ENCODE results near the gene GRIN3B.

The GRIN3B gene

GRCh38 chr19:991174-991931 is 8.9 kb upstream of the GRIN3B start:
- DNase-seq = no peak

DNA sequence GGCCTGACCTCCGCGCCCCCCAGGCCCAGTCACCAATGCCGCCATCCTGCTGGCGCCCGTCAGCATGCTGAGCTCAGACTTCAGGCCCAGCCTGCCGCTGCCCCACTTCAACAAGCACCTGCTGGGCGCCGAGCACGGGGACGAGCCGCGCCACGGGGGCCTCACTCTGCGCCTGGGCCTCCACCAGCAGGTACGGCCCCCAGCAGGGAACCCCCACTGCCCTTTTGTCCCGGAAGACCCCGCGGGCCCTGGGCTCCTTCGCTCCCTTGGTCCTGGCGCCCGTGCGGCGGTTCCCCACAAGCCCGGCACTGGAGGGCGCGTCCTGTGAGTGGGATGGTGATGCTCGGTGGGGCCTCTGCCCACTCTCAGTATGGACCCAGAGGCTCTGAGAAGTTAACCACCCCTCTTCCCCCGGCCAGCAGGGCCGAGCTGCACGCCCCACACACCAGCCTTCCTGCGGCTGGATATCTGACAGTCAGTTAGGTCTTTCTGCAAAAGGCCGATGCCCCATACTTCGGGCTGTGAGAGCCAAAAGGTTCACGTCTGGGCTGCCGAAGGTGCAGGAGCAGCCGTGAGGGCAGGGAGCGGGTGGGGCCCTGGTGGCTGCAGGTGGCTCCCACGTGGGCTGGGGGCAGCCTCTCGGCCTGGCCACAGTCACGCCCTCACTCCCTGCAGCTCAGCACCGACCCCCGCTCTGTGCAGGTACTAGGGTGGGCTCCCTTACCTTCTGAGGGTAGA is 8.1 kb upstream of the GRIN3B start:
- no peak for DNase-seq

DNA sequence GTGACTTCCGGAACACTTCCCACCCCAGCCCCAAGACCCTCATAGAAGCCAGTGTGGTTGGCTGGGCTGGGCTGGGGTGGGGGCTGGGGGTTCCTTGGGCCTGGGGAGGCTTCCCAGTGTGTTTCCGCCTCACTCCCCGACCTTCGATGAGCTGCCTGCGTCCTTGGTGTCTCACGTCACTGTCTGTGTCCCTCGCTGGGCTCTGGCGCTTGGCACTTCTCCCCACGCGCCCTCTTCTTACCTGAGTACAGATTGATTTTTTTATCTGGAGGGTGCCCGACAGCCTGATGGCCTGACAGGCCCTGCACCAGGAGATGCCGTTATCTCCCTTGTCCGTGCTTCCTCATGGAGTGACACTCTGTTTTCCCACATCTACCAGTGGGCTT is 7.6 kb upstream of the GRIN3B start:
- no peak for DNase-seq

DNA sequence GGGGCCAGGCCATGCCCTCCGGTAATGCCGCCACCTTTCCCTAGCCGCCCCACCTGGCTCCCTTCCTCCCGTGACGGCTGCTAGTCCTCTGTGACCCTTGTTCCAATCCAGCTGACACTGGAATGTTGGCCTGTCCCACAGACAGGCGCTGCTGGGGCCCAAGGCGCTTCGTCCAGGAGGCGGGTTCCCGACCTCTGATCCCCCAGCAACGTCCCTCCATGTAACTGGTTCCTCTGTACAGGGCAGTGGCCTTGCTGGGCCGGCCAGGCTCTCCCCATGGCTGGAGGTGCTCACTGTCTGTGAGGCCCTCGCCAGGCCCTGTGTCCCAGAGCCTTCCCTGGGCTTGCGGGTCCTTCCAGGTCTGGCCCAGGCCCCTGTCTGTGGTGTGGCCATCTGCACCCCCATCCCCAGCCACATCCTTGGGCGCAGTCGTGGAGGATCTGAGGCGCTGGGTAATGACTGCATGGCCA is 6.8 kb upstream of the GRIN3B start:
- DNase-seq = no peak

GRCh38 chr19:993831-994393 is 6.3 kb upstream of the GRIN3B start:
- no peak for DNase-seq

DNA sequence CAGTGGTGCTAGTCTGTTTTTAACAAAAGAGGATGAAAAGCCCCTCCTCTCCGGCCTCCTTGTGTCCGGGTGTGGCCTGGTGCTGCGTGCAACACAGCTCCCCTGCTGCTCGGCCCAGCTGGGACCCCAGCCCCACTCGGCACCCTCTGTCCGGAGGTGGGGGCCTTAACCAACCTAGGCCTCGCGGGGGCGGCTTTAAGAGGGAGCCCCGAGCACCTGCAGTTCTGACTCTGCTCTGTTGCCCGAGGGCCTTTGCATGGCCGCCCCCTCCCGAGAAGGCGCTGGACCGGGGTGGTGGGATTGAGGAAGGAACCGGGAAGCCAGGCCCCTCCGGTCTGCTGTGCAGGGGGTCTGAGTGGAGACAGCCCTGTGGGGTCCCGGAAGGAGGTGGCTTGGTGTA is 5.7 kb upstream of the GRIN3B start:
- no peak for DNase-seq

DNA sequence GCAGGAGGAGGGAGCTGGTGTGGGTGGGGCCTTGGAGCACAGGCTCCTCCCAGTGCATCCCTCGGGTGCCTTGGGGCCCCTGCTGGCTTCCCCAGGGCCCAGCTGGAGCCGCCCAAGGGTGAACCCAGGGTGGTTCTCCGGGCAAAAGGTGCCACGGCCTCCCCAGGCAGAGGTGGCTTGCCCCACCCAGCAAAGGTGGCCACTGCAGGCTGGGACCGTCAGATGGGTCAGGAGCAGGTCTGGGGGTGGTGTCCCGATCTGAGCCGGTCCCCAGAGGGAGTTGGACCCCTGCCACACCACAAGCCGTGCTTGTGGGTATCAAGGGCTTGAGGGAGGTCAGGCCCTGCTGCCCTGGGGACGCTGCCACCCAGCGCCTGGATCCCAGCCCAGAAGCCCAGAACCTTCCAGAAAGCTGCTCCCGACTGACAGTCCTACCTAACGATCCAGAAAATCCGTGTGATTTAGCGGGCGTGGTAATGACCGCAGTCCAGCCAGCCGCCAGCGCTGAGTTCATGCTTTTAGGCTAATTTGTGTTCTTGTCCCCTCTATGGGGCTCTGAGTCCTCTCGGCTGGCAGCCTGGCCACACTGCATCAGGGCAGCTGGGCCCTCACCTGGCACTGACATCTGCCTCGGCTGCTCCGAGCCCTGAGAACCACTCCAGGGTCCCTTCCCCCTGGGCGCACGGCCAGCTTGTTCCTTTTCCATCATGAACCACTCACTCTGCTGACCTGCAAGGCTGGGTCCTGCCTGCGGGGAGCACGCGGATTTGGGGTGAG is 5.0 kb upstream of the GRIN3B start:
- DNase-seq = no peak

- DNase-seq = no peak
Observed at GRCh38 chr19:996051-996838, 4.0 kb upstream of the GRIN3B start.

DNA sequence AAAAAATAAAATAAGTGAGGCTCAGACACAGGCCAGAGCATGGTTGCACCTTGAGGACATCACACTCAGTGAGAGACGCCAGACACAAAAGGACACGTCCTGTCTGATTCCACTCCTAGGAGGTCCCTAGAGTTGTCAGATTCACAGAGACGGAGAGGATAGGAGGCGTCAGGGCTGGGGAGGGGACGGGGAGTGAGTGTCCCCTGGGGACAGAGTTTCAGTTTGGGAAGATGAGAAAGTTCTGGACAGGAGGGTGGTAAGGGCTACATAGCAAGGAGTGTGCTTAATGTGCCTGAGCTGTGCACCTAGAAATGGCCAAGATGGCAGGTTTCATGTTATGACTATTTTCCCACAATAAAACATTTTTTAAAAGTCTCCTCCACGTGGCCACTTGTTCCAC is 2.2 kb upstream of the GRIN3B start:
- DNase-seq = no peak

DNA sequence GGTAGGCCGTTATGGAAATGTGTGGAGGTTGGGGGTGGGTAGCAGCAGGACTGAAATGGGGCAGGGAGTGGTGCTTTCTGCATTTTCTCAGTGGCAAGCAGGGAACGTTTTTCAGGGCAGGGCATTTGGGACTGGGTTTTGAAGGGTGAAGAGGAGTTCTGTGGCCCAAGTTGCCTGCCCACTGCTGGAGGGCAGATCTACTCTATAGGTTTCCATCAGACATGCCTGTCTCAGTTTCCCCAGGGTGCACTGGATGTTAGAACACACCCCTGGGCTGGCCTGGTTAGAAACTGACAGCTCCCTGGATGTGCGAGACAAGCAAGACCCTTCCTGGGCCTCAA is 870 bp upstream of the GRIN3B start:
- DNase-seq = no peak

GRCh38 chr19:1000591-1001537 is 645 bp downstream of the GRIN3B start:
- no peak for DNase-seq

GRCh38 chr19:1001538-1002166 is 1.4 kb downstream of the GRIN3B start:
- DNase-seq = no peak

- no peak for DNase-seq
Observed at GRCh38 chr19:1002600-1002999, 2.4 kb downstream of the GRIN3B start.

DNA sequence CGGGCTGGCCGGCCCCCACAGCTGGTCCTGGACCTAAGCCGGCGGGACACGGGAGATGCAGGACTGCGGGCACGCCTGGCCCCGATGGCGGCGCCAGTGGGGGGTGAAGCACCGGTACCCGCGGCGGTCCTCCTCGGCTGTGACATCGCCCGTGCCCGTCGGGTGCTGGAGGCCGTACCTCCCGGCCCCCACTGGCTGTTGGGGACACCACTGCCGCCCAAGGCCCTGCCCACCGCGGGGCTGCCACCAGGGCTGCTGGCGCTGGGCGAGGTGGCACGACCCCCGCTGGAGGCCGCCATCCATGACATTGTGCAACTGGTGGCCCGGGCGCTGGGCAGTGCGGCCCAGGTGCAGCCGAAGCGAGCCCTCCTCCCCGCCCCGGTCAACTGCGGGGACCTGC is 3.1 kb downstream of the GRIN3B start:
- DNase-seq = no peak

DNA sequence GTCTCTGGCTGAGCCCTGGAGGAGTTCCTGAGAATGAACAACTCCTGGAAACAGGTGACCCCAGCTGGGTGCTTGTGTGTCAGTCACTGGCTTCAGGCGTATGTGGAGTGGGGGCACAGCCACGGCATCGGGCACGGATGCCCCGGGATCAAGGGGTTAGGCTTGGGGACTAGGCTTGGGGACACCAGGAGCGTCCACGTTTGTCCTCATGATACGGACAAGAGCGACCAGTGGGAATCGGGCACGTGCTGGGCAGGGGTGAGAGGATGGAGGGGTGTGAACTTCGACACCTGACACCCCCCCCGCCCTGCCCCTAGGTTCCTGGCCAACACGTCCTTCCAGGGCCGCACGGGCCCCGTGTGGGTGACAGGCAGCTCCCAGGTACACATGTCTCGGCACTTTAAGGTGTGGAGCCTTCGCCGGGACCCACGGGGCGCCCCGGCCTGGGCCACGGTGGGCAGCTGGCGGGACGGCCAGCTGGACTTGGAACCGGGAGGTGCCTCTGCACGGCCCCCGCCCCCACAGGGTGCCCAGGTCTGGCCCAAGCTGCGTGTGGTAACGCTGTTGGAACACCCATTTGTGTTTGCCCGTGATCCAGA is 4.1 kb downstream of the GRIN3B start:
- no peak for DNase-seq

DNA sequence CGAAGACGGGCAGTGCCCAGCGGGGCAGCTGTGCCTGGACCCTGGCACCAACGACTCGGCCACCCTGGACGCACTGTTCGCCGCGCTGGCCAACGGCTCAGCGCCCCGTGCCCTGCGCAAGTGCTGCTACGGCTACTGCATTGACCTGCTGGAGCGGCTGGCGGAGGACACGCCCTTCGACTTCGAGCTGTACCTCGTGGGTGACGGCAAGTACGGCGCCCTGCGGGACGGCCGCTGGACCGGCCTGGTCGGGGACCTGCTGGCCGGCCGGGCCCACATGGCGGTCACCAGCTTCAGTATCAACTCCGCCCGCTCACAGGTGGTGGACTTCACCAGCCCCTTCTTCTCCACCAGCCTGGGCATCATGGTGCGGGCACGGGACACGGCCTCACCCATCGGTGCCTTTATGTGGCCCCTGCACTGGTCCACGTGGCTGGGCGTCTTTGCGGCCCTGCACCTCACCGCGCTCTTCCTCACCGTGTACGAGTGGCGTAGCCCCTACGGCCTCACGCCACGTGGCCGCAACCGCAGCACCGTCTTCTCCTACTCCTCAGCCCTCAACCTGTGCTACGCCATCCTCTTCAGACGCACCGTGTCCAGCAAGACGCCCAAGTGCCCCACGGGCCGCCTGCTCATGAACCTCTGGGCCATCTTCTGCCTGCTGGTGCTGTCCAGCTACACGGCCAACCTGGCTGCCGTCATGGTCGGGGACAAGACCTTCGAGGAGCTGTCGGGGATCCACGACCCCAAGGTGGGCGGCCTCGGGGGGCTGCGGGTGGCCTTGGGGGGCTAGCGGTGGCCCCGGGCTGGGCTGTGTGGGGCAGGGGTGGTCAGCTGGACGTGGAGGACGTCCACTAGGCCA is 4.8 kb downstream of the GRIN3B start:
- no peak for DNase-seq

DNA sequence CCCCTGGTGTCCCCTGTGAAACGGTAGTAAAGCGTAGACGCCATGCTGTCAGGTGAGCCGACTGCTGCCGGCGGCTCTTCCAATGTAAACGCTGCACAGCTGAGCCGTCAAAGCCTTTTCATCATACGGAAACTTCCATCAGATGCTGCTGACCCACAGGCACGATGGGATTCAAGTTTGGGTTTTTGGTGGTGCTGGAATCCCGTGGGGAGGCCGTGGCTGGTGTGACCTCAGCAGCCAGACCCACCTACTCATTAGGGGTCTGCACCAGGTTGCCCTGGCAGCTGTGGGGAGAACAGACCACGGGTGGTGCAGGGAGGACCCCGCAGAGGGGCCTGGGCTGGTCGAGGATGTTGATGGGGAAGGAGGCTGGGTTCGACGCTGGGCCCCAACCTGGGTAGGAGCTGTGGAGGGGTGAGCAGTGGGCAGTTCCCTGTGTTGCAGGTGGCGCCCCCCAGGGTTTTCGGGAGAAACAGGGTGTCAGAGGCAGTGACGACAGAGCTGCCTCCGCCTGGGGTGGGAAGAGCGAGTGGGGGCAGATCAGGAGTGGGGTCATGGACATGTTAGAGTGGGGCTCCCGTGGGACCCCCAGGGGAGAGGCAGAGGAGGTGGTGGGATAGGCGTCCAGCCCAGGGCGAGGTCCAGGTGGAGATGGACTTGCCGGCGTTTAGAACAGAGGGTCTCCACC is 6.6 kb downstream of the GRIN3B start:
- DNase-seq = no peak

DNA sequence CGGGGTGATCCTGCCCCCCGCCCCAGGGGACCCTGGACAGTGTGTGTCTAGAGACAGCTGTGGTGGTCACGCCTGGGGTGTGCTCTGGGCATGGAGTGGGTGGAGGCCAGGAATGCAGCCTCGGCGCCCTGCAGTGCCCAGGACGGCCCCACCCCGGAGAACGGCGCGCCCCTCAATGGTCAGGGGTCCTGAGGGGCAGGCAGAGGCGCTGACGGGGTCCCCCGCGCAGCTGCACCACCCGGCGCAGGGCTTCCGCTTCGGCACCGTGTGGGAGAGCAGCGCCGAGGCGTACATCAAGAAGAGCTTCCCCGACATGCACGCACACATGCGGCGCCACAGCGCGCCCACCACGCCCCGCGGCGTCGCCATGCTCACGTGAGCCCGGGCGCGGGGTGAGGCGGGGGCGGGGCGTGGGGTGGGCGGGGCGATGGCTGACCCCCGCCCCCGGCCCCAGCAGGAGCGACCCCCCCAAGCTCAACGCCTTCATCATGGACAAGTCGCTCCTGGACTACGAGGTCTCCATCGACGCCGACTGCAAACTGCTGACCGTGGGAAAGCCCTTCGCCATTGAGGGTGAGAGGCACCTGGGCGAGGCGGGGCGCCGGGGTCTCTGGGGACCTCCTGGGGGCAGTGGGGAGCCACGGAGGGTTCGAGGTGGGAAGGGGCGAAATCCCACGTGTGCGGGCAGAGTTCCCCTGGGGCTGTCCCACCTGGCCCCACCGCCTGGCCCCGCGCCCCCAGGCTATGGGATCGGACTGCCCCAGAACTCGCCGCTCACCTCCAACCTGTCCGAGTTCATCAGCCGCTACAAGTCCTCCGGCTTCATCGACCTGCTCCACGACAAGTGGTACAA is 7.4 kb downstream of the GRIN3B start:
- no peak for DNase-seq
